IPS-15b (cell line): ENCODE data around the gene UFM1.
"Not testable (repeated sequence)": the region's sequence is repeated elsewhere in the genome, so short reads cannot be mapped to it uniquely, and the experiment has no call there.

ENCODE experiments used
- H3K27me3 ChIP-seq: one replicate; pipeline ENCODE4 v1.6.1; 2013; ENCODE audit warnings: low read length; ENCODE audit not compliant: control insufficient read depth, insufficient read depth
- H3K36me3 ChIP-seq: one replicate; pipeline ENCODE4 v1.6.1; 2013; ENCODE audit warnings: low read length; ENCODE audit not compliant: control insufficient read depth, insufficient read depth
- H3K4me1 ChIP-seq: one replicate; pipeline ENCODE4 v1.6.1; 2013; ENCODE audit warnings: mild to moderate bottlenecking, low read length; ENCODE audit not compliant: control insufficient read depth, insufficient read depth
- H3K4me3 ChIP-seq: one replicate; pipeline ENCODE4 v1.5.1; 2013; ENCODE audit warnings: low read depth, low read length
- H3K9ac ChIP-seq: one replicate; pipeline ENCODE4 v1.6.1; 2013; ENCODE audit warnings: low read depth, mild to moderate bottlenecking, low read length
- H3K9me3 ChIP-seq: one replicate; pipeline ENCODE4 v1.6.1; 2013; ENCODE audit warnings: mild to moderate bottlenecking, low read length; ENCODE audit not compliant: control insufficient read depth, insufficient read depth

The UFM1 gene

GRCh38 chr13:38349390-38350113 is at the start of gene UFM1:
Gene UFM1, plus strand, starts transcription at chr13:38349851. Its CDS starts 69 bp downstream, at chr13:38349920.
- Histone ChIP-seq H3K9ac (peak within 1 kb of the TSS; percentile 90), H3K9me3 (no peaks in the 10 kb centered on the region), H3K4me3 (peak within 1 kb of the TSS; percentile 97), H3K27me3 (no peaks in the 10 kb centered on the region), H3K36me3 (peaks cover 2% of the 10 kb centered on the region), H3K4me1 (peaks cover 22% of the 10 kb centered on the region)

GRCh38 chr13:38301236-38301635 is 48.4 kb upstream of the UFM1 start:
- Histone ChIP-seq H3K4me3 (no peak overlapping the region), H3K9me3 (no peaks in the 10 kb centered on the region), H3K27me3 (no peaks in the 10 kb centered on the region), H3K4me1 (no peaks in the 10 kb centered on the region), H3K9ac (no peak overlapping the region), H3K36me3 (no peaks in the 10 kb centered on the region)

- Histone ChIP-seq H3K27me3 (no peaks in the 10 kb centered on the region), H3K9ac (no peak overlapping the region), H3K4me3 (no peak overlapping the region), H3K4me1 (no peaks in the 10 kb centered on the region), H3K36me3 (no peaks in the 10 kb centered on the region), H3K9me3 (no peaks in the 10 kb centered on the region)
Measured at GRCh38 chr13:38303816-38304320, 45.8 kb upstream of the UFM1 start.

- Histone ChIP-seq H3K9ac (no peak overlapping the region), H3K9me3 (no peaks in the 10 kb centered on the region), H3K4me3 (no peak overlapping the region), H3K36me3 (no peaks in the 10 kb centered on the region), H3K4me1 (no peaks in the 10 kb centered on the region), H3K27me3 (no peaks in the 10 kb centered on the region)
Measured at GRCh38 chr13:38308736-38309135, 40.9 kb upstream of the UFM1 start.

- Histone ChIP-seq H3K4me1 (no peaks in the 10 kb centered on the region), H3K4me3 (no peak overlapping the region), H3K9ac (no peak overlapping the region), H3K27me3 (no peaks in the 10 kb centered on the region), H3K36me3 (no peaks in the 10 kb centered on the region), H3K9me3 (no peaks in the 10 kb centered on the region)
Measured at GRCh38 chr13:38309397-38309796, 40.3 kb upstream of the UFM1 start.

- not testable (repeated sequence) for H3K4me3 ChIP-seq, H3K9ac ChIP-seq, H3K36me3 ChIP-seq, H3K27me3 ChIP-seq, H3K4me1 ChIP-seq, H3K9me3 ChIP-seq
Measured at GRCh38 chr13:38311175-38311574, 38.5 kb upstream of the UFM1 start.

- Histone ChIP-seq H3K4me3 (no peak overlapping the region), H3K9me3 (no peaks in the 10 kb centered on the region), H3K27me3 (no peaks in the 10 kb centered on the region), H3K9ac (no peak overlapping the region), H3K4me1 (no peaks in the 10 kb centered on the region), H3K36me3 (no peaks in the 10 kb centered on the region)
Measured at GRCh38 chr13:38316129-38316528, 33.5 kb upstream of the UFM1 start.

- H3K9me3 ChIP-seq: no peaks in the 10 kb centered on the region
- H3K4me3 ChIP-seq: no peak overlapping the region
- H3K9ac ChIP-seq: no peak overlapping the region
- H3K4me1 ChIP-seq: no peaks in the 10 kb centered on the region
- H3K27me3 ChIP-seq: no peaks in the 10 kb centered on the region
- H3K36me3 ChIP-seq: no peaks in the 10 kb centered on the region
Measured at GRCh38 chr13:38321654-38322053, 28.0 kb upstream of the UFM1 start.

GRCh38 chr13:38325426-38325825 is 24.2 kb upstream of the UFM1 start:
- H3K4me1 ChIP-seq: no peaks in the 10 kb centered on the region
- no peaks in the 10 kb centered on the region for H3K27me3 ChIP-seq
- no peak overlapping the region for H3K4me3 ChIP-seq
- H3K9me3 ChIP-seq: no peaks in the 10 kb centered on the region
- no peaks in the 10 kb centered on the region for H3K36me3 ChIP-seq
- no peak overlapping the region for H3K9ac ChIP-seq

GRCh38 chr13:38328699-38329098 is 21.0 kb upstream of the UFM1 start:
- H3K4me1 ChIP-seq: no peaks in the 10 kb centered on the region
- no peaks in the 10 kb centered on the region for H3K27me3 ChIP-seq
- H3K9ac ChIP-seq: no peak overlapping the region
- no peak overlapping the region for H3K4me3 ChIP-seq
- no peaks in the 10 kb centered on the region for H3K9me3 ChIP-seq
- H3K36me3 ChIP-seq: no peaks in the 10 kb centered on the region

GRCh38 chr13:38334845-38335244 is 14.8 kb upstream of the UFM1 start:
- no peaks in the 10 kb centered on the region for H3K9me3 ChIP-seq
- no peak overlapping the region for H3K9ac ChIP-seq
- no peaks in the 10 kb centered on the region for H3K36me3 ChIP-seq
- peaks cover 12% of the 10 kb centered on the region for H3K4me1 ChIP-seq
- no peaks in the 10 kb centered on the region for H3K27me3 ChIP-seq
- H3K4me3 ChIP-seq: no peak overlapping the region

- Histone ChIP-seq H3K4me1 (peaks cover 12% of the 10 kb centered on the region), H3K9me3 (no peaks in the 10 kb centered on the region), H3K4me3 (no peak overlapping the region), H3K36me3 (no peaks in the 10 kb centered on the region), H3K9ac (no peak overlapping the region), H3K27me3 (no peaks in the 10 kb centered on the region)
Measured at GRCh38 chr13:38338089-38338488, 11.6 kb upstream of the UFM1 start.
